ENCODE measurements around the gene LIME1. TPM values are rescaled to one million over a fixed set of nuclear protein-coding genes. Genes with fewer than 3 reads are reported as not detected.

LIME1 gene
- total and polyA plus RNA-seq, 5 donors from 2014 or later: 237 to 547 (median 403) TPM

- H3K4me1 ChIP-seq (ENCODE audit: control insufficient read depth, insufficient read depth, low read length, poor library complexity, severe bottlenecking): peaks cover 17% of the 10 kb centered on the region
- H3K27me3 ChIP-seq (ENCODE audit: control insufficient read depth, insufficient read depth, low read length): no peaks in the 10 kb centered on the region
- Mint-ChIP-seq H3K36me3 (peaks cover 4% of the 10 kb centered on the region), H3K4me3 (no peak overlapping the region), H3K9me3 (peaks cover 0 to 2% (median 0%) of the 10 kb centered on the region in 7 donors), H3K4me1 (peaks cover 0 to 18% (median 4%) of the 10 kb centered on the region in 4 donors), H3K27me3 (no peaks in the 10 kb centered on the region), H3K27ac (peak overlapping the region in 1 of 3 donors; percentile 66)
- ATAC-seq (ENCODE audit: low read depth in 2 of 2) (no peak), DNase-seq (no peak)
- H3K4me3 ChIP-seq (ENCODE audit: low read depth, low read length): no peak overlapping the region
- peaks cover 14% of the 10 kb centered on the region for H3K36me3 ChIP-seq (ENCODE audit: control insufficient read depth, insufficient read depth, low read length)
- H3K27ac ChIP-seq (ENCODE audit: insufficient read depth, low read length, poor library complexity, severe bottlenecking): no peak overlapping the region
- H3K9me3 ChIP-seq (ENCODE audit: control insufficient read depth in 2 of 2, low read length in 2 of 2): no peaks in the 10 kb centered on the region
Observed at GRCh38 chr20:63700199-63701050, 36.0 kb upstream of the LIME1 start.

GRCh38 chr20:63701051-63701328 is 35.5 kb upstream of the LIME1 start:
- Mint-ChIP-seq H3K27me3 (no peaks in the 10 kb centered on the region), H3K4me1 (peaks cover 0 to 22% (median 4%) of the 10 kb centered on the region in 4 donors), H3K27ac (no peak overlapping the region), H3K9me3 (peaks cover 0 to 2% (median 0%) of the 10 kb centered on the region in 7 donors), H3K4me3 (no peak overlapping the region), H3K36me3 (peaks cover 4% of the 10 kb centered on the region)
- Histone ChIP-seq H3K4me1 (ENCODE audit: control insufficient read depth, insufficient read depth, low read length, poor library complexity, severe bottlenecking) (peaks cover 18% of the 10 kb centered on the region), H3K4me3 (ENCODE audit: low read depth, low read length) (no peak overlapping the region), H3K9me3 (ENCODE audit: control insufficient read depth in 2 of 2, low read length in 2 of 2) (no peaks in the 10 kb centered on the region), H3K27me3 (ENCODE audit: control insufficient read depth, insufficient read depth, low read length) (no peaks in the 10 kb centered on the region), H3K27ac (ENCODE audit: insufficient read depth, low read length, poor library complexity, severe bottlenecking) (no peak overlapping the region), H3K36me3 (ENCODE audit: control insufficient read depth, insufficient read depth, low read length) (peaks cover 20% of the 10 kb centered on the region)
- ATAC-seq (ENCODE audit: low read depth in 2 of 2) (no peak), DNase-seq (no peak)

GRCh38 chr20:63701329-63702035 is 35.0 kb upstream of the LIME1 start:
- no peaks in the 10 kb centered on the region for H3K27me3 Mint-ChIP-seq
- Histone ChIP-seq H3K9me3 (ENCODE audit: control insufficient read depth in 2 of 2, low read length in 2 of 2) (no peaks in the 10 kb centered on the region), H3K4me3 (ENCODE audit: low read depth, low read length) (no peak overlapping the region), H3K36me3 (ENCODE audit: control insufficient read depth, insufficient read depth, low read length) (peaks cover 24% of the 10 kb centered on the region), H3K27ac (ENCODE audit: insufficient read depth, low read length, poor library complexity, severe bottlenecking) (no peak overlapping the region), H3K27me3 (ENCODE audit: control insufficient read depth, insufficient read depth, low read length) (no peaks in the 10 kb centered on the region), H3K4me1 (ENCODE audit: control insufficient read depth, insufficient read depth, low read length, poor library complexity, severe bottlenecking) (peaks cover 18% of the 10 kb centered on the region)
- H3K9me3 Mint-ChIP-seq: no peaks in the 10 kb centered on the region
- H3K4me1 Mint-ChIP-seq: peaks cover 0 to 20% (median 5%) of the 10 kb centered on the region in 4 donors
- no peak overlapping the region for H3K4me3 Mint-ChIP-seq
- ATAC-seq (ENCODE audit: low read depth in 2 of 2) (no peak), DNase-seq (no peak)
- H3K36me3 Mint-ChIP-seq: peaks cover 4% of the 10 kb centered on the region
- no peak overlapping the region for H3K27ac Mint-ChIP-seq

GRCh38 chr20:63702036-63702665 is 34.3 kb upstream of the LIME1 start:
- no peak overlapping the region for H3K4me3 ChIP-seq (ENCODE audit: low read depth, low read length)
- no peaks in the 10 kb centered on the region for H3K9me3 Mint-ChIP-seq
- H3K27ac ChIP-seq (ENCODE audit: insufficient read depth, low read length, poor library complexity, severe bottlenecking): no peak overlapping the region

GRCh38 chr20:63702751-63703470 is 33.6 kb upstream of the LIME1 start:
- ATAC-seq (ENCODE audit: low read depth in 2 of 2) (no peak), DNase-seq (no peak)
- peaks cover 5 to 21% (median 9%) of the 10 kb centered on the region in 4 donors for H3K4me1 Mint-ChIP-seq
- H3K36me3 Mint-ChIP-seq: peaks cover 4% of the 10 kb centered on the region
- no peaks in the 10 kb centered on the region for H3K9me3 Mint-ChIP-seq
- Histone ChIP-seq H3K9me3 (ENCODE audit: control insufficient read depth in 2 of 2, low read length in 2 of 2) (no peaks in the 10 kb centered on the region), H3K4me1 (ENCODE audit: control insufficient read depth, insufficient read depth, low read length, poor library complexity, severe bottlenecking) (peaks cover 15% of the 10 kb centered on the region), H3K36me3 (ENCODE audit: control insufficient read depth, insufficient read depth, low read length) (peaks cover 24% of the 10 kb centered on the region), H3K27ac (ENCODE audit: insufficient read depth, low read length, poor library complexity, severe bottlenecking) (no peak overlapping the region), H3K4me3 (ENCODE audit: low read depth, low read length) (no peak overlapping the region), H3K27me3 (ENCODE audit: control insufficient read depth, insufficient read depth, low read length) (no peaks in the 10 kb centered on the region)
- no peak overlapping the region for H3K4me3 Mint-ChIP-seq
- H3K27ac Mint-ChIP-seq: peak overlapping the region in 1 of 3 donors; percentile 20
- no peaks in the 10 kb centered on the region for H3K27me3 Mint-ChIP-seq

More at GRCh38 chr20:63702036-63702665, 34.3 kb upstream of the LIME1 start:
- H3K9me3 ChIP-seq (ENCODE audit: control insufficient read depth in 2 of 2, low read length in 2 of 2): no peaks in the 10 kb centered on the region
- peaks cover 18% of the 10 kb centered on the region for H3K4me1 ChIP-seq (ENCODE audit: control insufficient read depth, insufficient read depth, low read length, poor library complexity, severe bottlenecking)
- Mint-ChIP-seq H3K4me3 (no peak overlapping the region), H3K27ac (peak overlapping the region in 1 of 3 donors; percentile 48), H3K36me3 (peaks cover 4% of the 10 kb centered on the region), H3K27me3 (no peaks in the 10 kb centered on the region), H3K4me1 (peaks cover 5 to 24% (median 9%) of the 10 kb centered on the region in 4 donors)
- ATAC-seq (ENCODE audit: low read depth in 2 of 2) (no peak), DNase-seq (no peak)
- no peaks in the 10 kb centered on the region for H3K27me3 ChIP-seq (ENCODE audit: control insufficient read depth, insufficient read depth, low read length)
- peaks cover 24% of the 10 kb centered on the region for H3K36me3 ChIP-seq (ENCODE audit: control insufficient read depth, insufficient read depth, low read length)

GRCh38 chr20:63703471-63703975 is 32.9 kb upstream of the LIME1 start:
- H3K9me3 ChIP-seq (ENCODE audit: control insufficient read depth in 2 of 2, low read length in 2 of 2): no peaks in the 10 kb centered on the region
- H3K4me1 ChIP-seq (ENCODE audit: control insufficient read depth, insufficient read depth, low read length, poor library complexity, severe bottlenecking): peaks cover 18% of the 10 kb centered on the region
- Mint-ChIP-seq H3K4me1 (peaks cover 5 to 23% (median 9%) of the 10 kb centered on the region in 4 donors), H3K27ac (no peak overlapping the region), H3K36me3 (peaks cover 4% of the 10 kb centered on the region), H3K9me3 (no peaks in the 10 kb centered on the region), H3K4me3 (no peak overlapping the region), H3K27me3 (no peaks in the 10 kb centered on the region)
- ATAC-seq (ENCODE audit: low read depth in 2 of 2): no peak
- peaks cover 24% of the 10 kb centered on the region for H3K36me3 ChIP-seq (ENCODE audit: control insufficient read depth, insufficient read depth, low read length)
- H3K27ac ChIP-seq (ENCODE audit: insufficient read depth, low read length, poor library complexity, severe bottlenecking): no peak overlapping the region
- H3K27me3 ChIP-seq (ENCODE audit: control insufficient read depth, insufficient read depth, low read length): no peaks in the 10 kb centered on the region
- H3K4me3 ChIP-seq (ENCODE audit: low read depth, low read length): no peak overlapping the region
- no peak for DNase-seq
